ENCODE results near the gene STK25.

GRCh38 chr2:241532733-241533601, 24.6 kb upstream of the STK25 start:
- TF ChIP-seq POLR2A (IDR thresholded peaks at IDR 0.05; ENCODE audit: low read depth, low read length) (no peak), POLR2AphosphoS5 (IDR thresholded peaks at IDR 0.05; ENCODE audit: low read depth, low read length) (no peak)
